HG02938 (cell line): ENCODE data around the gene SRGAP3.

Experiments used
- ATAC-seq: cut with Tn5 transposase; IDR thresholded peaks from one replicate; pipeline ENCODE4 v1.9.1; 2021; ENCODE audit warnings: mild to moderate bottlenecking, moderate library complexity; ENCODE audit not compliant: unreplicated experiment

The SRGAP3 gene

DNA sequence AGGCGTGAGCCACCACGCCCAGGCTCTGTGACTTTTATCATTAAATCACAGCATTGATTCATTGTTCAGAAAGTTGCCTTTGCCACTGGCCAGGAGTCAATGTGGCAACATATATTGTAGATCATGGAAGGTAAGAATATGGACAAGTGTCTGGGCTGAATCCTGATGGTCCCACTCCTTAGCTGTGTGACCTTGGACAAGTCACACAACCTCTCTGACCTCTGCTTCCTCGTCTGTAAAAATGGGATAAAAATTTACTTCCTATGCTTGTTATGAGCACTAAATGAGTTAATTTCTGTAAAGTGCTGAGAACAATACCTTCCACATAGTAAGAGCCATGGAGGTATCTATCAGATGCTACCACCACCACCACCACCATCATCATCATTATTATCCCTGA, 182.7 kb downstream of the SRGAP3 start:
- no peak for ATAC-seq

DNA sequence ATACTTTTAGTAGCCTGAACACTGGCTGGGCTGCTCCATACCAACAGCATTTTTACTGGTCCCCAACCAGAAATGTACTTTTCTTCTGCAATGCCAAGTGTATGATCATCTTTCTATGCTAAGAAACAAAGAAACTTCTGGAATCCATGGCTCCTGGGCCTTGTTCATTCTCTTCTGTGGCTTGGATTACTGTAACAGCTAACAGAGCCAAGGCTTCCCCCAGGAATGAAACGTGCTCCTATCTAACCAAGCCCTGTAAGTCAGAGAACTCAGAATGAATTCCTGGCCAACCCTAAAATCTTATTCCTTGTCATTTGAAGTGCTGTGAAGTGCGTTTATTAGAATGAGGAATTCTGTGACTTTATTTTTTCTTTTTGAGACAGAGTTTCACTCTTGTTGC, 183.3 kb downstream of the SRGAP3 start:
- ATAC-seq: no peak

DNA sequence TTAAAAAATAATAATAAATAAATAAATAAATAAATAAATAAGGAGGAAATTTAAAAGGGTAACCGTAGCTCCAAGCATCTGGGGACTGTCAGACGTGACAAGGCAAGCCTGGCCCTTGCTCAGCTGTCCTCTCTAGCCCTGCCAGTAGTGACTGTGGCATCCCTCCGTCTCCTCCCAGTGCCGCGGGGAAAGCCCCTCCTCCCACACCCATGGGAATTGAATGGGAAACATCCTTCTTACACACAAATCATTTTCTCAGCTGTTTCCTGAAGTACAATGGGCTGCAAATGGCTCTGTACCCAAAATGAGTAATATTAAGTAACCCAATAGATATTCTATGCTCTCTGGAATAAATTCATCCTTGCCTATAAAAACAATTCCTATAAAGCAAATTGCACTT, 184.6 kb downstream of the SRGAP3 start:
- no peak for ATAC-seq

DNA sequence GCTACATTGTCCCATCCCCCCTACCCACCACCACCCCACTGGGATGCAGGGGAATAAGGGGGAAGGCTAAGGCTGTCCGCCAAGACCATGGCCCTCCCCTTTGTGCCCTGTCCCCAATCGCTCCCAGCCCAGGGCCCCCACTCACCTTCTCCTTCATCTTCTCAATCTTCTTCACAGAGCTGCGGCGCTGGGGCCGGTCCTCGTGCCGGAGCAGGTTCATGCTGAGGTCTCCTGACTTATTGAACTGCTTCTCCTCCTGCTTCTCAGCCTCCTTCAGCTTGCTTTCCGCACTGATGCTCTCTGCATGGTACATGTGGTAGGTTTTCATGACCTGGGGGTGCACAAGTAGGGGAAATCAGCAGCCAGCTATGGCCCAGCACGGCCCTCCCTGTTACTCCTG, 185.2 kb downstream of the SRGAP3 start:
- no peak for ATAC-seq

DNA sequence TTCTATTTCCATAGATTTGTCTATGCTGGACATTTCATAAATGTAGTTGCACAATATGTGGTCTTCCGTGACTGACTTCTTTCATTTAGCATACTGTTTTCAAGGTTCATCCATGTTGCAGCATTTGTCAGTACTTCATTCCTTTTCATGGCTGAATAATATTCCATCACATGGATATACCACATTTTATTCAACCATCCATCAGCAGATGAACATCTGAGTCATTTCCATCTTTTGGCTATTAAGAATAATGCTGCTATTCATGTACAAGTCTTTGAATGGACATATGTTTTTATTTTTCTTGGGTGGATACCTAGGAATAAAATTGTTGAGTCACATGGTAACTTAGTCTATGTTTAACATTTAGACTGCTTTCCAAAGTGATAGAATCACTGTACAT, 186.9 kb downstream of the SRGAP3 start:
- ATAC-seq: no peak

DNA sequence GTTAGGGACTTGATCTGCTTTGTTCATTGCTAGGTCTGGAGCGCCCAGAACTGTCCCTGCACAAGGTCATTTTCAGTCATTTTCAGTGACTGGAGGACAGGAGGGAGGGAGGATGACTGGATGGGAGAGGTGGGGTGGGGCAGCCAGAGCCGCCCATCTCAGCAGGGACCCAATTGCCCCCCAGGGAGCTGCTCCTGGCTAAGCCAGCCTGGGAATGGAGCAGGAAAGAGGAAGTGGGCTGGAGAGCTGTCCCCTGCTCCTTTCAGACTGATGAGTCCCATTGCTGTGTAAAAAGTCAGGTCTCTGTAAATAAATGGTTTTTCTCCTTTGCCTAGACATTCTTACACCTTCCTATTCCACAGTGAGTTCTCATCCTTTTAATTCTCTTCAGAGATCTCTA, 187.8 kb downstream of the SRGAP3 start:
- no peak for ATAC-seq

DNA sequence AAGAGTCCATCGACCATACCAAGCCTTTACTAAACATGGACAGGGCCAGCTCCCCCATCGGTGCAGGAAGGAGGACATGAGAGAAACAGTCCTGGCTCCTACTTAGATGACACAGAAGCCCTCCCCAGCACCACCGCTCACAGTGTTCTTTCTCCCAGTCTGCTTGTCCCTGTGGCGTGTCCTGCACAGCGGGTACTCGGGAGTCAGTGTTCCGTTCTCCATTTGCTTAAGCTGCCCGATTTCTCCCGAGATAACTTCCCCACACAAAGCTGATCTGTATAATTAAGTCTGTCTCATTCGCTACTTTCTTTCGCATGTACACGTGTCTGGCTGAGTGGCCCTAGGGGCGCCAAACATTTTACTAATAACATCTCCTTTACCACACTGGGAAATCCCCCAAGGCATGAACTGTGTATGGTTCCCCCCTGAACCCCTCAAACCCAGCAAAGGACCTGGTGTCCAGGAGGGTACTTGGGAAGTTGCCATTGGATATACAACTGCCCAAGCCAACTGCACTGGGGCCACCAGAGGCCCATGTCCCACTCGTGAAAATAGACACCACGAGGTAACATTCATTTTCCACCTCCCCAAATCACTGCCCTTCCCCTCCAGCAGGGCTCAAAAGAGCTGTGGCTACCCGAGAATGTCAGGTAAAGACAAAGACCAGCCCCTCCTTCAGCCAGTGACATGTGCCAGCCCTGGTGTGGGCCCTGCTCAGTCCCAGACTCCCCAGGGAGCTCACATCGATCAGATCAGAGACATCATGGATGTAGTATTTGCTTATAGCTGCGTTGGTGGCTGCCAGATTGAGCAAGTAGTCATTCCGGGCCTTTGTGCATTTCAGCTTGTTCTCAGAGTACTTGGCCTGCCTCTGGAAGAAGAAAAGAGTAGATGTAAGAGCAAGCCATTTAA, 189.7 kb downstream of the SRGAP3 start:
- no peak for ATAC-seq

DNA sequence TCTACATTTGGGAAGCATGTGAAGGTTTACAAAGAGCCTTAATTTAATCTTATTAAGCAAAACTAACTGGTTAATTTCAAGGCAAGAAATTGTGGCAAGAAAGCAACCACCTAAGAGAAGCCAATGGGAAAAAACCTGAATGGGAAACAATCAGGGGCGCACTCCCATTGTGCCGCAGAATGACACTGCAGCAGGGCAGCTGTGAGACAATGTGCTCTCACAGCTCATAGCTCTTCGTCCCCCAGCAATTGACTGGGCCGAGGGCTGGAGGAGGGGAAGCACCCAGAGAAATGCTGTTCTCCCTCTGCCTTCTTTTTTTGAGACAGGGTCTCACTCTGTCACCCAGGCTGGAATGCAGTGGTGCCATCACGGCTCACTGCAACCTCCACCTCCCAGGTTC, 192.9 kb downstream of the SRGAP3 start:
- no peak for ATAC-seq

DNA sequence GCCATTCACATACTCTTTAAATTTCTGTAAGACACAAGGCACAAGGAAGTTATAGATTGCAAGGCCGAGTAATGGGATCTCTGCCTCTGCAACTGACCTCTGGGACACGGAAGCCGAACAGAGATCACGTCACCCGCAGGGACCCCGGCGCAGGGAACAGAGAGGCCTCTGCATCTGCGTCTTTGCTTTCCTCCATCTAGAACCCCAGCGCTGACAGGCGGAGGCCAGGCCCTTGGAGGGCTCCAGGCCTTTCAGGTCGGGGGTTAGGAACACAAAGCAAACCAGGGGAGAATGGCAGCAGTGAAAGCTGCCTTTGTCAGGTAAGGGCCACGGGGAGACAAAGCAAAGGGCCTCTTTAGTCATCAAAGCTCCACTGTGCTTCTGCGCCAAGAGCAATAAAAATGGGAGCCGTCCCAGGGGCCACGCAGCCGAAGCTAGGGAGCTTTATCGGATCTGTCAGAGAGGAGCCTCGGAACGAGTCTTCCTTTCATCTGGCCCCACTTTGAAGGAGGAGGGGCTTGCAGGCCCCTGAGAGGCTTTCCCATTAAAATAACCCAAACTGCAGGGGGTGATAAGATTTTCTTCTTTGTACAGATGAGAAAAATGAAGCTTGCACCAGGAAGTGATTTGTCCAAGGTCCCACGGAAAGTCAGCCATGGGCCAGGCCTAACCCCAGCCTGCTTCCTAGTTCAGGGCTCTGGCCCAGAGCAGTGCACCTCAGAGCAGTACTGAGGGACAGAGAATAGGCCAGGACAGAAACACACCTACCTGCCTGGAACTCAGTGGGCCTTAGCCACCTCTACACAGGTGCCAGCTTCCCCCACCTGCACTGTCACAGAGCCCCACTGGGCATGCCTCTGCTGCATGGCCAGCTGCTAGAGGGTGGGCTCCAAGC, 201.7 kb downstream of the SRGAP3 start:
- no peak for ATAC-seq

DNA sequence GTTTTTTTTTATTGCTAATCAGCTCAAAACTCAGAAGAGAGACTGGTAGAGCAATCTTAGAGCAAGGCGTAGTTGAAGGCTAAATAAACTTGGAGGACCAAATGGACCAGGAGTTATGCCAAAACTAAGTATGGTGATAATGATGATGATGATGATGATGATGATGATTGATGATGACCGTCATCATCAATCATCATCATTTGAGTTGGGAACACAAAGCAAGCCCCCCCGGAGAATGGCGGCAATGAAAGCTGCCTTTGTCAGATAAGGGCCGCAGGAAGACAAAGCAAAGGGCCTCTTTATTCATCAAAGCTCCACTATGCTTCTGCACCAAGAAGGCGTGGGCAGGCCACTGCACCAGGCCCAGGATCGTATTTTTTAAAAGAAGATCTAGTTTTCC, 204.1 kb downstream of the SRGAP3 start:
- no peak for ATAC-seq

DNA sequence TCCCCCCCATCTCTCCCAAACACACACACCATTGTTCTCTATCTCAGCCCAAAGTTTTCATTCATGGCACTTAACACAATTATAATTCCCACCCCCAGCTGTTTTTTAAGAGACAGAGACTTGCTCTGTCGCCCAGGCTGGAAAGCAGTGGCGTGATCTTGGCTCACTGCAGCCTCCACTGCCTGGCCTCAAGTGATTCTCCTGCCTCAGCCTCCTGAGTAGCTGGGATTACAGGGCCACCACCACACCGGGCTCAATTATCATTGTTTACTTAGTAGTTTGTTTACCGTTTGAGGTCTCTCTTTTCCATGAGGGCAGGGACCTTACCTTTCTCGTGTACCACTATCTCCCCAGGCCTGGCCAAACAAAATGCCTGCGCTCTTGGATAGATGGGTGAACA, 206.4 kb downstream of the SRGAP3 start:
- no peak for ATAC-seq

DNA sequence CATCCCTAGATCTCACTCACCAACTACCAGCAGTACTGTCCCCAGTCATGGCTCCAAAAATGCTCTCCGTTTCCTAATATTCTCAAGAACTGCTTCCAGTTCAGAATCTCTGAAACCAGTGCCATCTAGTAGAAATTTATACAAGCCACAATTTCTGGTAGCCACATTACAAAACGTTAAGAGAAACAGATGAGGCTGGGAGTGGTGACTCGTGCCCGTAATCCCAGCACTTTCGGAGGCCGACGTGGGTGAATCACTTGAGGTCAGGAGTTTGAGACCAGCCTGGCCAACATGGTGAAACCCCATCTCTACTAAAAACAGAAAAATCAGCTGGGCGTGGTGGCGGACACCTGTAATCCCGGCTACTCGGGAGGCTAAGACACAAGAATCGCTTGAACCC, 207.8 kb downstream of the SRGAP3 start:
- ATAC-seq: no peak

DNA sequence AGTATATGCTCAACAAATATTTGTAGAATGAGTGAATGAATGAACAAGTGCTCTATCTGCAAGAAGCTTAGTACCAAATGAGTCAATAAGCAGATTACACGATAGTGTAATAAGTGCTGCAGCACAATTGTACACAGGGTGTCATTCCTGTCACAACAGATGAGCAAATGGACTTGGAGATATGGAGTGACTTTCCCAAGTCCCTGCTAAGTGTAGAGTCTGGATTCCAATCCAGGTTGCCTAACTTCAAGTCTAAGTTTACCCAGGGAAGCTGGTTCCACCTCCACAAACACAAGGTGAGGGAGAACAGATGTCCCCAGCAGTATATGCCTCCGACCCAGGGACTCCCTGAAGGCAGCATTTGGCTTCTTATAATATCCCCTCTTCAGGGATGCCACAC, 208.4 kb downstream of the SRGAP3 start:
- no peak for ATAC-seq

DNA sequence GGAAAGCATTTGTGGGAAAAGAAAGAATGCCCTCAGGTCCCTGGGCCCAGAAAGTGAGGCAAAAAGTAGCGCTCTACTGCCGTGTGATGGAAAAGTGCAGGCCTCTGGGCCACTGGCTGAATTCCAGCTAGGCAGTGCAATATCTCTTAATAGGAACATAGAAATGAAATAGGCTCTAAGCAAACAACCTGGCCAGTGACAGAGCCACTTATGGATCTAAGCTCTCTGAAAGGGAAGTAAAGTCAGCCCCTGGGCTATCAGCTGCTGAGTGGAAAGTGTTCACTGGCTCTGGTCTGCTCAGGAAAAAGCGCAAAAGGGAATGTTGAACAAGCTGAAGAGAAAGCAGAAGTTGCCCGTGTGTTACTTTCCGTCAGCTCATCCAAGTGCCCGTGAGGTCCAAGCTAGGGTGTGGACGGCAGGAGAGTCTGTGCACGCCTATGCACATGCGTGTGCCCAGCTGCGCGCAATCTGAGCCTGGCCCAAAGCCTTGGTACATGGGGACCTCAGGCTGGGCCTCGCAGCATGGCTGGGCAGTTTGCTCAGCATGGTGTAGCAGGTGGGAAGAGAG, 212.2 kb downstream of the SRGAP3 start:
- ATAC-seq: no peak

DNA sequence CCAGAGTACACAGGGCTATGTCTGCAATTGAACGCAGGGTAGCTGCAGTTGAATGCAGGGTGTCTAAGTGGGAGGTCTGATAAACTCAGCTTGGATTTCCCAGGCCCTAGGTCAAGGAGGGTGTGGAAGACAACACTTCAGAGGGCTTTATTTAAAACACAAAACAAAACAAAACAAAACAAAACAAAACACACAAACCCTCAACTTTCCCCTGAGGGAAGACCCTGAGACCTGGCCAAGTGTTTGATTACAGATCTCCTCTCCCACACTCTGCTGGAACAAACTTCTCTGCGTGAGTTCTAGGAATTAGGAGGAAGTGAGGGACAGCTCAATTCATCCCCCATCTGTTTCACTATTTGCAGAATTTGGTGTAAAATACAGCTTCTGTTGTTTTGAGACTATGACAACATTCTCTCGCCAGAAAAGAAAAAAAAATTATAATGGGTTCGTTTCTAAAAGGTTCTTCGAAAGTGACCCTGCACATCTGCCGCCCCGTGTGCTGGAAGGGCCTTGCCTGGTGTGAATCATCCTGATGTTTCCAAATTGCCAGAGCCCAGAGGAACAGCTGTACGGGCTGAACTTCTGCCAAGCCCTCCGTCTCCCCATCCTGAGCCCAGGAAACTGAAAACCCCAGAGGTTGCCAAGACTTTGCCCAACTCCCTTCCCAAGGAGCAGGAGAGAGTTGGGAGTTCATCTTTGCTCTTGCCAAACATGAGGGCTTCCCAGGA, 212.9 kb downstream of the SRGAP3 start:
- ATAC-seq: no peak

DNA sequence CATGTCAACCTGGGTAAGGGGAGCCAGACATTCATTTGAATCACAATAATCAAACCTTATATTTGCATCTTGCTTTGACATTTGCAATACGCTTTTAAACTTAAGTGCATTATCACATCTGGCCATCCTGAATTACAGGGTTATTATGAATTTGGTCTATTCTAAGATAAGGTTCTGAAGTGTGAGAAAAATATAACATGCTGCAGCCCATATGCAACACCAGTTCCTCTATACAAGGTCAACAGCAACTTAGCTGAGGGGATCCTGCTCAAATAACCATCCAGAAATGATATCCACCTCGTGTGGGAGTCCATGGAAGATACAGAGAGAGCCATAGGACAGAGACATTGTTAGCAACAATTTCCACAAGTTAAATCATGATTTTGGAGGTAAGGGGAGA, 213.5 kb downstream of the SRGAP3 start:
- ATAC-seq: no peak

DNA sequence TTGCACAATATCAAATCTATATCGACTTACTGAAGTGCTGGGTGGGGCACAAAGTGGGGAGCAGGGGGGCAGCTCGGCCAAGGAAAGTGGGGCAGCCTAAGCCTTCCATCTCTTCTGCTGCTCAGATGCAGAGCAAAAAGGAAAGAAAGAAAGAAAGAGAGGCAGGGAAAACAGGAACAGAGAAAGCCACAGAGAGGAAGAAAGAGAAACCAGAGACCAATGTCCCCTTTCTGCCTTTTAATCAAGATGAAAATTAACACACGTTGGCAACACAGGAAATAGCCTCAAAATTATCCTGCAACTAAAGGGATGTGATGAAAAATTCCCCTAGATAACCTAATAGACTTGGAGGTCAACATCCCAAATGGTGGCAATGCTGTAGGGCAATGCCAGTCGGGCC, 214.0 kb downstream of the SRGAP3 start:
- no peak for ATAC-seq

DNA sequence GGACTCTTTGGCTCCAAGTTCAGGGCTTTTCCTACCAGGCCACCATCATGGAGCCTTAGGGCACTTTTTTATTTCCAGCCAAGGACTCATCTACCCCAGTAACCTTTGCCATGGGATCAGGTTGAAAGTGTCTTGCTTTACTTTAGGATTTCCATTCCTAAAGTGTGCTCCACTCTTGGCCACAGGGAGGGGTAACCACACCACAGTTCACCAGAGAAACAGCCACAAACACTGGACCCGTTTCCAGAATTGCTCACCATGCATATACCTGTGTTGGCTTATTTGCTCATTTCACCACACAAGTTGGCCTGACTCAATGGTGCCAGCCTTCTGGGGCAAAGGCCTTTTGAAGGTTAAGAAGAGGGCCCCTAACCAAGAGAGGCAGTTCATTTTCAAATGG, 215.6 kb downstream of the SRGAP3 start:
- no peak for ATAC-seq

DNA sequence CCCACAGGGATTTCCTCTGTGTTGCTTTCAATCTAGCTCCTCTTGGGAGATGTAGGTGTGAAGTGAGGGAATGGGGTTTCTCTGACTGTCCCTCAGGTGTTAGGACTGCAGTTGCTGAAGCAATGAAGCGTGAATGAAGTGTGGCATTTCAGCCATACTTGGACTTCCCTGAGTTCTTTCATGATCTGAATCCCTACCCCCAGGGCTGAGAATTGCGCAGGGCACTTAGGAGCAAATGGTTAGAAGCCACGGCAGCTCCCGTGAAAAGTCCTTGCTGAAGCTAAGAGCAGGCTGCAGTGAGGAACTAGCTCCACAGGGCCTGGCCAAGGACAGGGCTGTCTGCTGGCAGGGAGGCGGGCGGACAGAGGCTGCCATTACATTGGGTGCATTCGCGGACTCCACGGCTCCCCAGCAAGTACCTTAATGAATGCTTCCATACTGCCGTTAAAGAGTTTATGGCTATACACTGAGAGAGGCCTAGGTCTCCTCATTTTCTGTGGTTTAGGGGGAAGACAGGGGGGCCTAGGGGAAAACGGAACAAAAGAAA, 217.1 kb downstream of the SRGAP3 start:
- ATAC-seq: no peak

DNA sequence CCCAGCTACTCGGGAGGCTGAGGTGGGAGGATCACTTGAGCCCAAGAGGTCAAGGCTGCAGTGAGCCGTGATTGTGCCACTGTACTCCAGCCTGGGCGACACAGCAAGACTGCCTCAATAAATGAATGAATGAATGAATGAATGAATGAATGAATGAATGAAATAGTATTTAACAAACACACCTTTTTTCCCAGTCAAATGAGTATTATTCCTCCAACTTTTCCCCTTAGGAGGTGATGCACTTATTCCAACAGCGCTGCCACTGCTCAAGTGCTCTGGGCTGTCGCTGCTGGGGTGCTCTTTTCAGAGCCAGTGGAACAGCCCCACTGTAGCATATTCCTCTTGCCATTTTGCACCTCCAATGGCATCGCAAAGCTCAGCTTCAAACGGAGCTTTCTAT, 219.4 kb downstream of the SRGAP3 start:
- ATAC-seq: no peak

DNA sequence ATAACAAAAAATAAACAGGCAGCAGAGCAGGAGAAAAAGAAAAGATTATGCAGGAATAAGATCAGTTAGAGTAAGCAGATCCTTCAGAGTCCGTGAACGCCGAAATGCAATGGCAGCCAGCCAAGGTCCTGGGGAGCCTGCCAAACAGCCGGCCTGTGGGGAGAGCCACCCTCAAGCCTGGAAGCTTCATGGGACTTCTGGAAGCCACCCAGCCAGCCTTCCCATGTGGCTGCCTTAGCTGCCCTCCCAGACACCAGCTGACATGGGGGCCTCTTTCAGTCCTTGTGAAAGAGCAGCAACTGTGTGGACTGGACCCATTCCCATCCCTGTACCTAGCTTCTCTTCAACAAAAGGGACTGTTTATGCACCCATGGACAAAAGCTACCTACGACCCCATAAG, 221.3 kb downstream of the SRGAP3 start:
- ATAC-seq: no peak
